Raji (cell line): ENCODE data around the gene RHOJ.

Experiments
- POLR2A ChIP-seq: IDR thresholded peaks from 2 replicates; pipeline ENCODE4 v1.6.1; 2011; ENCODE audit warnings: low read depth, low read length, control low read depth; ENCODE audit not compliant: insufficient read depth

RHOJ gene

GRCh38 chr14:63296060-63296563 is 91.9 kb downstream of the RHOJ start:
- TF ChIP-seq POLR2A = no peak

- TF ChIP-seq POLR2A = no peak
Measured at GRCh38 chr14:63297372-63298063, 93.3 kb downstream of the RHOJ start.

GRCh38 chr14:63299351-63300110 is 95.3 kb downstream of the RHOJ start:
- no peak for TF ChIP-seq POLR2A

- TF ChIP-seq POLR2A = no peak
Measured at GRCh38 chr14:63300854-63301253, 96.6 kb downstream of the RHOJ start.

- TF ChIP-seq POLR2A = no peak
Measured at GRCh38 chr14:63301891-63302534, 97.8 kb downstream of the RHOJ start.

GRCh38 chr14:63308723-63309317 is 104.6 kb downstream of the RHOJ start:
- TF ChIP-seq POLR2A = no peak

GRCh38 chr14:63318835-63319234 is 114.6 kb downstream of the RHOJ start, which contains the start of gene GPHB5:
TSS of gene GPHB5 (minus strand) at chr14:63318935. CDS start at chr14:63317849, 1,086 bp downstream.
- no peak for TF ChIP-seq POLR2A

- TF ChIP-seq POLR2A = no peak
Measured at GRCh38 chr14:63322472-63322871, 118.2 kb downstream of the RHOJ start.

GRCh38 chr14:63322897-63323573 is 118.8 kb downstream of the RHOJ start:
- no peak for TF ChIP-seq POLR2A

- no peak for TF ChIP-seq POLR2A
Measured at GRCh38 chr14:63326840-63327239, 122.6 kb downstream of the RHOJ start.

- TF ChIP-seq POLR2A = no peak
Measured at GRCh38 chr14:63328787-63329737, 124.8 kb downstream of the RHOJ start.

- TF ChIP-seq POLR2A = no peak
Measured at GRCh38 chr14:63342371-63342770, 138.1 kb downstream of the RHOJ start.
